NCI-H1417 treated with DMSO at 0.1 percent for 48 hours (cell line): ENCODE measurements around the gene ULK2.

Experiments
- DNase-seq: peaks from one replicate; lab custom pipeline; 2025; lab: John Stamatoyannopoulos, UW

The ULK2 gene

DNA sequence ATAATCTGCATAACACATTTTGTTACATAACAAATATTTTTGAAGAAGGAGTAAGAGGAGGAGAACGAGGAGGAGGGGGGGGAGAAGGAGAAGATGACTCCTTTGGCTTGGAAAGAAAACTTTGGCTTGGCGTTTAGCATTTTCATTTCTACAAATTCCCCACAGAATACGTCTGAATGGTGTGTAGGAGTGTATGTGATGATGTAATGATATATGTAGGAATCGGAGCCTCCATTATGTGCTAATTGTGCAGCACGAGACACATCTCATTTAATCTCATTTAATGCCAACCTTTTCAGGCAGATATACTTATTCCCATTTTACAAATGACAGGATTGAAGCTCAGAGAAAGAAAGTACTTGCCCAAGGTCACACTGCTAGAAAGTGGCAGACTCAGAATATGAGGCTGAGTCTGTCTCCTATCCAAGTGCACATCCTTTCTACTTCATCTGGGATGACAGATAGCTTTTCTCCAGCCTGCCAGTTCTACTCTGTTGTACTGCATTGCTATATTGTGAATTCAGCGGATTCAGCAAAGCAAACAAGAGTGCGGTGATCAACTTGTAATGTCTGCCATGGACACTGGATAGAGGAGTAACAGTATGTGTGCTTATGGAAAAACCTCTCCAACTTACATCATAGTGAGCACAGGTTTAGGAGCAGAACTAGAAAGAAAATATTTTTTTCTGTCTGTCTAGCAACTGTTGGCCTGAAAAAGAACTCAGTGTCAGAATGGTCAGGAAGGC, 140.9 kb downstream of the ULK2 start:
- no peak for DNase-seq

GRCh38 chr17:19725486-19725885, 142.2 kb downstream of the ULK2 start:
- no peak for DNase-seq

- DNase-seq = no peak
These were observed 143.0 kb downstream of the ULK2 start for GRCh38 chr17:19724501-19725420.

DNA sequence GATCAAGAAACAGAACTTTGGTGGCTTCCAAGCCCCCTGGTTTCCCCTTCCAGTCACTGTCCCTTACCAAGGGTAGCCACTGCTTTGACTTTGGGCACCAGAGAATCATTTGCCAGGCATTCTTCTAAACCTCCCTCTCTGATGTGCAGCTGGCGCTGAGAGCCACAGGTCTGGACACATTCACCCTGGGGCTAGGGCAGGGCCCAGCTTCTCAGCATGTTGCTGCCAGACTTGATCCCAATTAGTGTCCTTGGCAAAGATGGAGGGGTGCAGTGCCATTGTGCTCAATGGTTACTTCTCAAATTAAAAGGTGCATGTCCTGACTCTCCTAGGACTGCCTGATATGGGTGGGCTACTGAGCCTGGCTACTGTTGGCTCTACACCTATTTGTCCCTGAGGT, 143.8 kb downstream of the ULK2 start:
- DNase-seq = no peak
